Glomerular visceral epithelial cell (primary cell): ENCODE data around the gene VEGFD.

Experiments used
- DNase-seq: peaks from one replicate; pipeline ENCODE4 v3.0.0-alpha.2; 2016; ENCODE audit errors: extremely low spot score

The VEGFD gene

DNA sequence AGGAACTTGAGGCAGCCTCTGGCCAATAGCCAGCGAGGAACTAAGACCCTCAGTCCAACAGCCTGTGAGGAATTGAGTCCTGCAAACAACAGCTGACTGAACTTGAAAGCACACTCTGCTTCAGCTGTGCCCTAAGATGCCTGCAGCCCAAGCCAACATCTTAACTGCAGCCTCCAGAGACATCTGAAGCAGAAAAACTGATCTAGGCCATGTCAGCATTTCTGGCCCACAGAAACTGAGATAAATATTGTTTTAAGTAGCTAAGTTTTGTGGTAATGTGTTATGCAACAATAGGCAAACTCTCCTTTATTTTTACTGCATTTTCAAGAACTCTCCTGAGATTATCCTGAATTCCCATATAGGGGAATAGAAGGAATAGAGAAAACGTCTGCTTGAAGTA is 24.5 kb downstream of the VEGFD start:
- no peak for DNase-seq

DNA sequence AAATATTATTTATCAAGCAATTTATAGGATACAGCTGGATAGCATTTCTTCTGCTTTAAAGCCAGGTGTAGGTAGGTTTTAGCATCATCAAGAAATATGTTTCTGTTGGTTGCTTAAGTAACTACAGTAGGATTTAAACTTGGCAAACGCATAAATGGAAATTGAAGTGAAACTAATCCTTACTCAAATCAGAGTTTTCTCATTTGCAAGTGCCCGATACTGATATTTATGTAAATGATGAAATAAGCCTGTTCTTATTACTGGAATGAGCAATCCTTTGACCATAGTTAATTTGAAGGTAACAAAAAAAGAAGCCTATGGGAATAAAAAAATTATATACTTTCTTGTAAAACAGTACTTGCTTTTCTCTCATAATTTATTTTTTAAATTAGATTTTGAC is 25.7 kb downstream of the VEGFD start:
- no peak for DNase-seq

DNA sequence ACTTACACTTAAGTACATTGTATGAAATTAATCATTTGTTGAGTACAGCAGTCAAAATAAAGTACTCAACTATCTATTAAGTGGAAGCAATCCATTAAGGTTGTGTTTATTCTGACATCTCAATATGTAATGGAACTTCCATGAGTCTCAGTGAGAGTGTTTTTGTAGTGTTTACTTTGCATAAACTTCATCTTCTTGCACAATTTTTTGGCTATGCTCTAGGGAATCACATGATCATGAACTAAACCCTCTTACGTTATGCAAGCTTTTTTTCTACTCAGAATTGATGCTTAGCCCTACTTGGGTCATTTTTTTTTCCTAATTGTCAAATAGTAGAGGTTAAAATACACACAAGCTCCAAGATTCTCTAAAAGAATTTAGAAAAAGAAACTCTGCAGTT is 27.8 kb downstream of the VEGFD start:
- DNase-seq, result no peak

DNA sequence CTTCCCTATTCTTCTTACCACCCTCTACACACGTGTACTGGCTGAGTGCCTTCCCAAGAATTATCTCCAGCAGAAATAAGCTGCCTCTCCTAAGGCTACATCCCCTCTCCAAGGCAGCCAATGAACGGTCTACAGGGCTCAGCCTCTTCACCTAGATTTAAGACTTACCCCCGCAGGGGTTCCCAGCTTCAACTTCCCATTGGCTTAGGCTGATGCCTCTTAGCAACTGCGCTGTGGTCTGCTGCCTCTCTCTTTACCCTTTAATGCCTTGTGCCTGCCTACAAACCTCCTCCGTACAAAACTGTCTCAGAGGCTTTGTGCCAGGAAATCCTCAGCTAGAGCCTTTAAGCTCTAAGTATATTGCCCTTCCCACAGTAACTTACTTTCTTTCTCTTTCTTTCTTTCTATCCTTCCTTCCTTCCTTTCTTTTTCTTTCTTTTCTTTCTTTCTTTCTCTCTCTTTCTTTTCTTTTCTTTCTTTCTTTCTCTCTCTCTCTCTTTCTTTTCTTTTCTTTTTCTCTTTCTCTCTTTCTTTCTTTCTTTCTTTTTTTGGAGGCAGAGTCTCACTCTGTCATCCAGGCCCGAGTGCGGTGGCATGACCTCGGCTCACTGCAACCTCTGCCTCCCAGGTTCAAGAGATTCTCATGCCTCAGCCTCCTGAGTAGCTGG is 33.8 kb downstream of the VEGFD start:
- DNase-seq, result no peak

DNA sequence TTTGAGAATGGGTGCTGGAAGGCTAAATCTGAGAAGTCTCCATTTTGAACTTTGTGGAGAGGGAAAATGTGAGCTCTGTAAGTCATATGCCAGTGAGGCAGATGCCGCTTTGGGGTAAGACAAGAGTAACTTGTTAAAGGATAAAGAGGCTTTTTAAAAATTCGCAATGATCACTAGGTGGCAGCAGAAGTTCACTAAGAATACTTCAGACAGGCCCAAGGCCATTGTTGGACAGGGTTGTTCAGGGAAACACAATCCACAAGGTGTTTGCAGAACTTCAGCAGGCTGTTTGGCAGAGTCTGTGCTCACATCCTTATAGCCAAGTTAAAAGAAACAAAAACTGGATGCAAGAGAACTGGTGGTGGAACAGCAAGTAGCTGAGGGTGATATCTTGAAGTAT is 35.2 kb downstream of the VEGFD start:
- DNase-seq, result peak; percentile 42

DNA sequence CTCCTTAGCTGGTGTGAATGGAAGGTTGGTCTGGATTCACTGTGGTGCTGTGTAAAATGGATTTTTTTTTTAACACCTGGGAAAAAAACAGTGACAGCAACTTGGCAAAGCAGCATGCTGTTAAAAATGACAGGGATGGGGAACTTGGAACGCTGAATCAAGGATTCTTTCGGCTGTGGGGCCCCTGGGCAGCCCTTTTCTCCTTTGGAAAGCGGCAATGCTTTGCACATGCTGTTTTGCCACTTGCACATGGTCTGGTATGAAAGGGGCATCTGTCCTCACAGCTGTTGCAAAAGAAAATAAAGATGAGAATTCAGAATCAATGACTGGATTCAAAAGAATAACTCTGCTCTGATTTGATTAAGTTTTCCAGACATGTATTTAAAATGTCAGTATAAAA is 38.2 kb downstream of the VEGFD start:
- no peak for DNase-seq

DNA sequence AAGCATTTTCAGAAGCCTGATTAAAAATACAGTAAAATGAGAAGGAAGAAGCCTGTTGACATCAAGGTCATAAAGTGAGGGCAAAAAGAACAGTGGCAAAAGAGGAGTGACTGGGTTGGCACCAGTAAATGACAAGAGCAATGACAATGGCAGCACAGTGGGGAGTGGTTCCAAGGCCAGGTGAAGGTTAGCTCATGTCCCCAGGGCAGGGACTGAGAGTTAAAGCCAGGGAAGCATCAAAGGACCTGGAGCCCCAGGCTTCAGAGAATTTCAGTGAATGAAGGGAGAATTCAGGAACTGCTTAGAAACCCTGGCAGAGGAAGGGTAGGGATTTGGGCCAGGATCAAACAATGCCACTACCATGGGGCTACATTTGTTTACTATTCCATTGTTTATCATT is 40.1 kb downstream of the VEGFD start:
- DNase-seq, result no peak

DNA sequence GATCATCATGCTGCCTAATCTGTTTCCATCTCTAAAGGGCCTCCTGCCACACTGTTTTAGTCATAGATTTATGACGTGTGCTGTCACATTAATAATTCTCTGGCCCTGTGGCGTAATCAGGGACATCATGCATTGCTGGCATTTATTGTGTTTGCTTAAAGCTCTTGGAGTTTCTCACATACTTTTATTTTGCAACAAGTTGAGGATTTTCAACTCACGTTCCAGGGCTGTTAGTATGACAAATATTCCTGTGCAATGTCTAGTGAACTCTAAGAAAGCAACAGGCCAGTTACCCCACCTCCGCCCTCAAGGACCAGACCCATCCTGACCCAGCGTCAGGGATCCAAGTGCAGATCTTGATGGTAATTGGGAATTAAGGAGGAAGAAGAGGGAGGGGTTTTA is 41.1 kb downstream of the VEGFD start:
- DNase-seq, result no peak

DNA sequence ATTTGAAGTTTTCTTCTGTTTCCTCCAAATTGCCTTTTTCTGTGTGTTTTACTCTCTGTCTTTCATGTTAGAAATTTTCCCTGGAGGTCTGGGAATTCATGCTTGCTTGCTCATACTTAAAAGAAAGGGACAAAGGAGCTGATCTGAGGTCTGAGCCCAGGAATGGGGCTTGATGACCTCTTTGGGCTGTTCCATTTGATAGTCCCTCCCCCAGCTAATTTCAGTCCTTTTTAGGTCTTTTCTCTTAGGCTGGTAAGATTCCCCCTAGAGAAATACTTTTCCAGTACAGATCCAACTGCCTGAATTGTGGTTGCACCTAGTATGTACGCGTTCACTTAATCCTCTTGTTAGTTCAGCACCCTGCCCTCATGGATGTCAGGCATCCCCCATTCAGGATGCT is 43.3 kb downstream of the VEGFD start:
- no peak for DNase-seq

DNA sequence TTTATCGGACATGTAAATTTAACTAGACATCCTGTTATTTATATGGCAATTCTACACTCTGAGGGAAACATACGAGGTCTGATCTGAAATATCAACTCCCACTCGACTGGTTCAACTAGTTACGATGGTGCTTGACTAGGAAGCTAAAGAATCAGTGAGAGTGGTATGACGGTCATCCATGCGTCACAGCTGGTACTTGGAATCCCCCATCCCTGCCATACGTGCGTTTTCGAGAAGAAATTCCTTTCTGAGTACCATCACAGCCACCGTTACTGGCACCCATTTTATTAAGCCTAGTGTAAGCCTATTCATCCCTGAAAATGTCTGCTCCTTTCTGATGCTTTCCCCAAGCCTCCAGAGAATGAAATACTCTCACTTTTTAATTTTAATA is 48.2 kb downstream of the VEGFD start:
- peak; percentile 28 for DNase-seq

DNA sequence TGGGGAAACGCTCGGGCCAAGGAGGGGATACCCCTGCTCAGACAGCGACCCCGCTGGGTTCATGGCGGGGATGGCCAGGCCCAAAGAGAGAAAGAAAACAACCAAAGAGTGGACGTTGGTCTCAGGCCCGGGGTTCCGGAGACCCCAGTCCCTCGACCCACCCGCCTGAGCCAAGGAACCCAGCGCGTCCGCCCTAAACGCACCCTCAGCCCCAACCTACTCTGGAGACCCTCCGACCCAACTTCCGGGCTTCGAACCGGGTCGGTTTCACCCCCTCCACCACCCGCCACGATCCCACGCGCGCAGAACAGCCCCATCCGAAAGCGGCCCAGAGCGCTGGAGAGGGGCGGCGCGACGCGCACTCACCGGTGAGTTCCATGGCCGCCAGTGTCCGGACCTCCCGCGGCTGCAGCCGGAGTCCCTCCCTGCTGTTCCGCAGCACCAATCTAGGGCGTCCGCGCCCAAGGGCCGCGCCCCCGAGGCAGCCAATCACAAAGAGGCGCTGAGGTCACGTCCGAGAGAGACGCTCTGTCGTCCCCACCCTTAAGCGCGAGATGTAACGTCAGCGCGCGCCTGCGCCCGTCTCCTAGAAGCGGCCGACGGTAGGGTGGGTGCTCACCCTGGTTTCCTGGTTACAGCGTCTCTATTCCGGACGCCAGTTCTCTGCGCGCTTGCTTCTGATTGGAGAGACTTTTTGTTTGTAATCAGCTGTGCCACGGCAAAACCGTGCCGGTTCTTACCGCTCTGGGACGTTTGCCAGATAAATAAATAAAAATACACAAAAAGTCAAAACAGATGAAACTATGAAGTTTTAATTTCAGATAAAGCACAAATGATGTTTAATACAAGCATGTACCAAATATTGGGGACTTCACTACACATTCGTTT is 48.8 kb downstream of the VEGFD start, which contains the start of gene PIGA:
Gene PIGA, minus strand, starts transcription at position 389 of the 888 bp plus-strand sequence. CDS start 3,593 bp downstream, outside the sequence.
- peak; percentile 94 for DNase-seq

DNA sequence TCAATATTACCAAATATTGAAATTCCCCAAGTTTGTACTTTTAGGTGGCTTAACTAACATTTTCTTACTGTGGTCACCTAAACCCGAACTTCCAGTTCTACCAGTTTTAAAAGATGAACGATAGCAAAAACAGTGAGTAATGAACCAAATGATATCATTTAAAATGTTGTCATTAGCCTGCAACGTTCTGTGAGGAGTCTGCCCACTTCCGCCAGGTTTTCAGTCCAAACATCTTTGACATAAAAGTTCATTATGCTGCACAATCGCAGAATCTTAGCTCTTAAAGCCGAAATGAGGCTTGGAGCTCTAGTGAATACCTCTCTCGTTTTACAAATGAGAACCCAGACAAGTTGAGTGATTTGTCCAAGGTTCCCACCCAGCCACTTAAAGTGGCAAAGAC is 49.7 kb downstream of the VEGFD start:
- DNase-seq, result peak; percentile 1

DNA sequence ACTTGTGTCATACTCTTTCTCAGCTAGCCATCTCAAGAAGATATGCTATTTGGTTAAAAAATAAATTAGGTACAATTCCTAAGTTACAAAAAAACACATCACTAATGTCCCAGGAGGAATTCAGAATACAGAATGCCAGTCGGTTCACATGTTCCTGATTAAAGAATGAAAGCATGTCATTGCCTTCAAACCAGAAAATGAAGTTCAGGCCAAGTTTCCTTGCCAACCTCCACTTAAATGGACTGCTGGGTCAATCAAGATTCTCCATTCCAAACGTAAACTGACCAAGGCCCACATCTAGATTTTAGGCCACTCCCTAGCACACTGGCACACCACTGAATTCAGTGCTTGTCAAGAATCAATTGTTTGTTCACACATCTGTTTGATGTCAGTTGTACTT is 55.4 kb downstream of the VEGFD start:
- DNase-seq, result no peak

DNA sequence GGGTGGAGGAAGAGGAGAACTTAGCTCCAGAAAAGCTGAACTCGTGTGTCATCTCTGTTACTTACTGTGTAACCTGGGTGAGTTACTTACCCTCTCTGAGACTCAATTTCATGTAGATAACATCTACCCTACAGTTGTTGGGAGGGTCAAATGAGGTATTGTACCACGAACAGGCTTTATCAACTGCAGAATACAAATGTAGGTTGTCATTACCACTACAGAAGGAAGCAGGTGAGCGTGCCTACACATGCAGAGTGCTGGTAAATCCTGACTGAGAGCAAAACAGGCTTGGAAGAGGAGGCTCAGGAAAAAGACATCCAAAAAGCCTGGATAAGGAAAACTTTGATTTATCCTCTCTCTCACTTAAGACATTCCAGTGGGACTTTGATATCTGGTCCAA is 56.1 kb downstream of the VEGFD start:
- DNase-seq, result no peak

DNA sequence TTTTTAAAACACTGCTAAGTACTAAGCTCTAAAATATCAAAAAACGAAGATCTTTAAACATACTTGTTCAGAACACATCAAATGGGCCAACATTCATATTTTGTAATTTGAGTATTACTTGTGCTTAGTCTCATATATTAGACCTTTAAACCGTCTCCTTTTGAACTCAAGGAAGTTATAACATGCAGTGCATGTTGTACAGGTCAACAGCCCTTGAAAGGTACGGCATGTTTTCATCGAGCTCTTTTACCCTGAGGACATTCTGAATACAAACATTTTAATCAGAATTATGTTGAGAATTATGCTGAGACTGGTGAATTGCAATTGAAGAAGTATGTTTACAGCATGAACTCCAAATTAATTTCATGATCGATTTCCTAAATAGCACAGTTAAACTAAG is 61.7 kb downstream of the VEGFD start:
- no peak for DNase-seq

DNA sequence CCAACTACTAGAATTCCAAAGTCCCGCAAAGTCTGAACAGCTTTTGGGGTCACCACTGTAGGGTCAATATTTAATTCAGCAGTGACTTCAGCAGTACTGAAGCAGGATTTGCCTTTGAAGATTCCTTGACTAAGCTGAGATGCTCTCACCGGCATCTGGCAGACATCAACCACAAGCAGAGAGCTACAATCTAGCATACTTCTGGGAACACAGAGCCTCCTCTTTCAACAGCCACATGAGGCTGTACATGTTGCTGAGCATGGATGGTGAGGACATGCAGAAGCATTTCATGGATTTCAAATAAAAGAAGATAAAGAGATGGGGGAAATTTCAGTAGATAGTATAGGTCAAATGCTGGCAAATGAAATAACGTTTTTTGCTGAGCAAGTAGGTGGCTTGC is 62.1 kb downstream of the VEGFD start:
- DNase-seq, result no peak

DNA sequence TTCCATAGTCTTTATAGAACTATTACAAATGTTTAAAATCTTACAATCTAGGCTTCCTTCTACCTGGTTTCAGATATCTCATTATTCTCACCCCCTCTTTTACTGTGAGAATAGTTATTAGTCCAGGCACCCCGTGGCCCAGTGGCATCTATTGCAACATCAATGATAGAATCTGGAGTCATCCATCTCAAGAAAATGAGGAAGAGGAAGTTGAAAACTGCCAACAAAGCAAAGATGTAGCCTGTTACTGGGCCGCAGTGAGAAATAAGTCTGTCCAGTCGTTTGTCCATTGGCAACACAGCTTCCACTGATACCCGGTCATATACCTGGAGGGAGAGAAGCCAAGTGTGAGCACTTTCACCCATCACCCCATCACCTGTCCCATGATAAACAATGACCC is 62.8 kb downstream of the VEGFD start:
- no peak for DNase-seq

DNA sequence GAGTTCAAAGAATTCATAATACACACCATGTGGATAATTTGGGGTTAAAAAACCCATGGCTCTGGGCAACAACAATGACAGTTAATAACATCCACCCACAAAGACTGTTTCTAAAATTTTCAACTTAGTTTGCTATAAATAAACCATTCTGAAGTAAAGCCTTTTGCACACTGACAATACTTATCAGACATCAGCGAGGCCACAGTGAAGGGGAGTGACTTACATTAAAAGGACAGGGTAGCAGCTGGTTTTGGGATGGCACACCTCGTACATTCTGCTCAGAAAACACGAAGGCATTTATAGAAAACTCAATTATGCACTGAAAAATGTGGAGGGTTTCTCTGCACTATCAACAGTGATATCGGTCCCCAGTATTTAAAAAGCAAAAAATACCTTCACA is 63.9 kb downstream of the VEGFD start:
- no peak for DNase-seq

DNA sequence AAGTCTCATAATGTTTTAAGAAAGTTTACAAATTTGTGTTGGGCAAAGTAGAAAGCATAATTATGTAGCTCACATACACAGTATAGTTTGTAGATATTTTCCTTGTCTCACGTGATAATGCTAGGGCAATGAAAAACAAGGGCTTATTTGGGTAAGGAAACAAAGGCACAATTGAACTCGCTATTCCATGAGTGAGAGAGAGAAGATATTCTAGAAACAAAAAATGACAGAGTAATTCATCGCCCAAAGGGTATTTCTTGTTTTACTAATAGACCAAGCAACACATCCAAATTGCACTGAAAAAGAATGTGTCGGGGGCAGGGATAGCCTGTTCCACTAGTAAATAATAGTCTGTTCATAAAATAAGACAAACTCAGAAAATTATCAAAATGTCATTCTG is 65.1 kb downstream of the VEGFD start:
- no peak for DNase-seq

DNA sequence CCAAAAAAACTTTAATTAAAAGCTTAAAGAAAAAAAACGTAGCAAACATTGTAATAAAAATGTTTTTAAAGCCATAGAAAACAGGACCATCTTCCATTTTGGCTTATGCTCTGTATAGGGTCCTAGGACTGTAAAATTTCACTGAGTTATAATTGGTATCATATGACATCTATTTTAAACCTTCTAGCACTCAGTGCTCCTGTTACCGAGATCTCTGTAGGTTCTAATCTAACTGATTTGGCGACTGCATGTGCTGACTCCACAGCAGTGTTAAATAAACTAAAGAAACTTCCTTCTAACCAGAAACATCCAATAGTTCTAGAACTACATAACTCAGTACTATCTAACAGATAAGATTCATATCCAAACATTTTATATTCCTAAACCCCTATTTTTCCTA is 68.7 kb downstream of the VEGFD start, which contains the start of gene ASB11:
Gene ASB11, minus strand, starts transcription at position 132 of the 400 bp plus-strand sequence. Its CDS starts 35 bp downstream, at position 97.
- DNase-seq, result no peak

DNA sequence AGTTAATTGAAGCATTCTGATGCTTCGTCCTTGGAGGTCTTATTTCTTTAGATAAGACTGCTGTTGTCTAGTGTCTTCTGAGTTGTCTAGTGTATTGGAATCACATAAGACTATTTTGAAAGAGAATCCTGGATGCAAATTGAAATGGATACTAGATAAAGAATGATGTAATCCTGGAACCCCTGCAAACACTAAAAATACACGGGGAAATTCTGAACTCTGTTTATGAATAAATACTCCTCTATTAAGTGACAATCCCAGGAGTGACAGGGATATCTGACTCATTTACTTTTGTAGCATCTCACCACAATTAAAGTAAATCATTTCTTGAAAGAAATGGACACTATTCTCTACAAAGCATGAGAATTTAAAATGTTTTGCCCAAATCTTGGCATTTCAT is 69.7 kb downstream of the VEGFD start:
- DNase-seq, result no peak

DNA sequence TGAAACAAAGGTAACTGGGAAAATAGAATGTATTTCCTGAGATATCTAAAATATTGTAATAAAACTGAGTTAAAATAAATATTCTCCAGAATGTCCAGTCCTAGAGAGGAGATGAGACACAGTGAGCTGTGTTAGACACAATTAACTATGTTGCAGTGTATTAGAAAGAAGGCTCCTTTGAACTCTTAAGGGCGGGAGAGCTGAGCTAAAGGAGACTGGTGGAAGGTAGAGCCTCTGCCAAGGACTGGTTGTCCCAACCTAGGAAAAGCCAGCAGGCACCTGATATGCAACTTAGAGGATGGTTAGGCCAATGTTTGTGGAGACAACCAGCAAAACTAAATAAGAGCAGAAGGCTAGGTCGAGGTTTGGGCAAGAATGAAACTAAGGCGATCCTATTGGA is 73.1 kb downstream of the VEGFD start:
- no peak for DNase-seq

DNA sequence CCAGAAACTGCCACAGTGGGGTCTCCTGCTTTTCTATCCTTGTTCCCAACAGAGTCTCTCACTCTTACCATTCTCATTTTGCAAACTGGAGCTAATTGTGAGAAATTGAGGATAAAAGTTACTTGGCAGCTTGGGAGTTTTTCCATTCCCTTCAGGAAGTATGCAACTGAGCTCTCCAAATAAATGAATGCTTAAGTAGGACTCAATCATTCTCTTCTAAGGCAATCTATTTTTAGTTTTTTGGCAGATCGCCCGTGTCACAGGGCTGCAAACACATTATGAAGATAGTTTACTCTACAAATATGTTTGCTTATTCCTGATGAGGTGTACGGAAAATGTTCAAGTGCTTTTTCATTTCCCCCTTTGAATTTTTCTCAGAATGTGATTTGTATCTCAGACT is 74.1 kb downstream of the VEGFD start:
- DNase-seq, result no peak
